OCI-LY7 (cell line): ENCODE measurements around the gene RNF7. TPM values are rescaled to one million over a fixed set of nuclear protein-coding genes. Genes with fewer than 3 reads are reported as not detected.

Experiments used
- BruUV-seq: library from RNA; stranded (reverse); fragments of 400-500 nt; replicated peaks from 2 replicates; lab custom pipeline; 2021; lab: Mats Ljungman, UMichigan
- CTCF ChIA-PET: fragments of 300-600 bp; sonication (Branson Sonifier 250); formaldehyde crosslinking; loops from one replicate; lab custom pipeline; 2022; ENCODE audit warnings: antibody characterized with exemption; ENCODE audit not compliant: unreplicated experiment; lab: Charles Lee
- POLR2A ChIA-PET: fragments of 300-600 bp; sonication (Branson Sonifier 250); formaldehyde crosslinking; loops from one replicate; lab custom pipeline; 2022; ENCODE audit warnings: antibody characterized with exemption; lab: Charles Lee
- DNase-seq: peaks from one replicate; pipeline ENCODE4 v3.0.0-alpha.2; 2015; ENCODE audit warnings: low spot score
- H2AFZ ChIP-seq: fragments of 200-600 bp; sonication (generic), shearing (Covaris generic); 2 replicates; pipeline ENCODE4 v1.6.1; 2014; ENCODE audit warnings: mild to moderate bottlenecking, antibody characterized with exemption, low read length, moderate library complexity
- H3K27ac ChIP-seq: fragments of 200-600 bp; sonication (generic); 2 replicates; pipeline ENCODE4 v1.5.1; 2014; ENCODE audit warnings: mixed run types, low read depth, mild to moderate bottlenecking, moderate library complexity, low read length, inconsistent platforms; ENCODE audit not compliant: poor library complexity, severe bottlenecking
- H3K36me3 ChIP-seq: fragments of 200-600 bp; sonication (generic); 2 replicates; pipeline ENCODE4 v1.6.1; 2014; ENCODE audit warnings: mild to moderate bottlenecking, antibody characterized with exemption, low read length, moderate library complexity, mixed read lengths; ENCODE audit not compliant: insufficient read depth
- H3K4me1 ChIP-seq: fragments of 200-600 bp; sonication (generic); 2 replicates; pipeline ENCODE4 v1.5.1; 2014; ENCODE audit warnings: mild to moderate bottlenecking, low read length; ENCODE audit not compliant: insufficient read depth, poor library complexity, severe bottlenecking
- H3K4me2 ChIP-seq: fragments of 200-600 bp; sonication (generic); 2 replicates; pipeline ENCODE4 v1.6.1; 2014; ENCODE audit warnings: mild to moderate bottlenecking, low read length
- H3K4me3 ChIP-seq: fragments of 200-600 bp; sonication (generic); 2 replicates; pipeline ENCODE4 v1.5.1; 2014; ENCODE audit warnings: mild to moderate bottlenecking, low read depth, low read length; ENCODE audit not compliant: poor library complexity, severe bottlenecking
- H3K79me2 ChIP-seq: fragments of 200-600 bp; sonication (generic); 2 replicates; pipeline ENCODE4 v1.6.1; 2016; ENCODE audit warnings: low read depth, mild to moderate bottlenecking, low read length, moderate library complexity, mixed read lengths; ENCODE audit not compliant: insufficient read depth
- H3K9me2 ChIP-seq: fragments of 200-600 bp; sonication (generic); 2 replicates; pipeline ENCODE4 v1.6.1; 2016; ENCODE audit warnings: mild to moderate bottlenecking, low read length, mixed read lengths; ENCODE audit not compliant: insufficient read depth
- H3K9me3 ChIP-seq: fragments of 200-600 bp; sonication (generic); 2 replicates; pipeline ENCODE4 v1.6.1; 2014; ENCODE audit warnings: mild to moderate bottlenecking, mixed run types, low read length, mixed read lengths
- H4K20me1 ChIP-seq: fragments of 200-600 bp; sonication (generic); 2 replicates; pipeline ENCODE4 v1.6.1; 2014; ENCODE audit warnings: mild to moderate bottlenecking, antibody characterized with exemption, low read length, moderate library complexity, mixed read lengths; ENCODE audit not compliant: insufficient read depth
- CTCF ChIP-seq: fragments of 200-600 bp; sonication (generic); conservative IDR thresholded peaks from 2 replicates; pipeline ENCODE4 v1.5.1; 2014; ENCODE audit warnings: mild to moderate bottlenecking, antibody characterized with exemption, low read length, moderate library complexity, mixed read lengths
- EZH2phosphoT487 ChIP-seq: fragments of 200-600 bp; sonication (generic); IDR thresholded peaks from 2 replicates; pipeline ENCODE4 v1.6.1; 2018; ENCODE audit warnings: low read depth, borderline replicate concordance, mild to moderate bottlenecking, mixed run types, antibody characterized with exemption, low read length, moderate library complexity, mixed read lengths
- intact Hi-C: fragments of 100-400 bp; cut with micrococcal nuclease; formaldehyde crosslinking; loops from one replicate; pipeline ENCODE4 v1.10.0; 2022; ENCODE audit not compliant: unreplicated experiment
- total RNA-seq, 2 experiments: library from RNA; depleted of rRNA in 1 of 2; stranded (reverse); fragments of >200 nt in 1 of 2; shearing (Covaris generic) in 1 of 2; gene quantifications; 2 replicates each; pipeline ENCODE4 v1.2.3, GENCODE V29; 2014 to 2022

The RNF7 gene
- total RNA-seq, 2 experiments from 2014 or later, result 36.3 to 81.3 TPM

GRCh38 chr3:141776376-141776775 lies 38.3 kb downstream of the RNF7 start:
- Histone ChIP-seq H3K9me3 (no peaks in the 10 kb centered on the region), H3K27ac (no peak overlapping the region), H3K4me3 (no peak overlapping the region), H3K4me2 (no peak overlapping the region), H4K20me1 (no peaks in the 10 kb centered on the region), H3K36me3 (no peaks in the 10 kb centered on the region), H3K4me1 (no peaks in the 10 kb centered on the region), H3K79me2 (no peaks in the 10 kb centered on the region), H3K9me2 (no peaks in the 10 kb centered on the region), H2AFZ (no peak overlapping the region)
- no peak for TF ChIP-seq CTCF
- no peak for TF ChIP-seq EZH2phosphoT487
- CTCF ChIA-PET, result no interaction called here
- BruUV-seq, result no TSS peak
- POLR2A ChIA-PET, result no interaction called here
- intact Hi-C loops, result no loop called here
- no peak for DNase-seq

- no peak overlapping the region for H2AFZ ChIP-seq
- no peak overlapping the region for H3K4me3 ChIP-seq
- no peaks in the 10 kb centered on the region for H3K79me2 ChIP-seq
- POLR2A ChIA-PET, result no interaction called here
- no peak for TF ChIP-seq CTCF
- TF ChIP-seq EZH2phosphoT487, result no peak
- no peak overlapping the region for H3K27ac ChIP-seq
- H3K36me3 ChIP-seq, result no peaks in the 10 kb centered on the region
- no peak overlapping the region for H3K4me2 ChIP-seq
- H3K4me1 ChIP-seq, result no peaks in the 10 kb centered on the region
- no peaks in the 10 kb centered on the region for H3K9me2 ChIP-seq
- no peaks in the 10 kb centered on the region for H3K9me3 ChIP-seq
- intact Hi-C loops, result no loop called here
- CTCF ChIA-PET, result no interaction called here
- DNase-seq, result no peak
- BruUV-seq, result no TSS peak
- H4K20me1 ChIP-seq, result no peaks in the 10 kb centered on the region
Measured at GRCh38 chr3:141776885-141777284, 38.8 kb downstream of the RNF7 start.

GRCh38 chr3:141777957-141778813 lies 40.1 kb downstream of the RNF7 start:
- H3K4me2 ChIP-seq, result no peak overlapping the region
- intact Hi-C loops, result no loop called here
- no peaks in the 10 kb centered on the region for H3K9me2 ChIP-seq
- H2AFZ ChIP-seq, result no peak overlapping the region
- H4K20me1 ChIP-seq, result no peaks in the 10 kb centered on the region
- H3K27ac ChIP-seq, result no peak overlapping the region
- no peak overlapping the region for H3K4me3 ChIP-seq
- no peak for DNase-seq
- POLR2A ChIA-PET, result interaction anchor here (0.6 to 0.7 kb wide), 2 partner anchors 41 to 46 kb away, joined by 3 to 8 read pairs; no protein-coding TSS in a partner anchor
- H3K79me2 ChIP-seq, result no peaks in the 10 kb centered on the region
- TF ChIP-seq EZH2phosphoT487, result no peak
- TF ChIP-seq CTCF, result no peak
- H3K4me1 ChIP-seq, result no peaks in the 10 kb centered on the region
- H3K9me3 ChIP-seq, result no peaks in the 10 kb centered on the region
- no TSS peak for BruUV-seq
- no peaks in the 10 kb centered on the region for H3K36me3 ChIP-seq
- CTCF ChIA-PET, result interaction anchor here (1.0 kb wide), 1 partner anchor 14 kb away, joined by 3 read pairs; no protein-coding TSS in a partner anchor
